Hepatocyte (in vitro differentiated cells): ENCODE data around the gene MGME1. TPM values are rescaled to one million over a fixed set of nuclear protein-coding genes. Genes with fewer than 3 reads are reported as not detected.

Experiments used
- DNase-seq: peaks from one replicate; pipeline ENCODE4 v3.0.0-alpha.2; 2016; ENCODE audit warnings: low spot score
- H2AFZ ChIP-seq: fragments of 200-600 bp; sonication (generic); 2 replicates; pipeline ENCODE4 v1.6.0; 2016; ENCODE audit warnings: antibody characterized with exemption, mild to moderate bottlenecking
- H3K27ac ChIP-seq: fragments of 200-600 bp; sonication (generic); 2 replicates; pipeline ENCODE4 v1.5.1; 2016; ENCODE audit warnings: mild to moderate bottlenecking
- H3K27me3 ChIP-seq: fragments of 200-600 bp; sonication (generic); 2 replicates; pipeline ENCODE4 v1.6.1; 2016
- H3K36me3 ChIP-seq: fragments of 200-600 bp; sonication (generic); replicated peaks from 2 replicates; pipeline ENCODE4 v1.5.1; 2016; ENCODE audit warnings: low read depth; ENCODE audit not compliant: insufficient read depth
- H3K4me1 ChIP-seq: fragments of 200-600 bp; sonication (generic); 2 replicates; pipeline ENCODE4 v1.5.1; 2016; ENCODE audit warnings: mild to moderate bottlenecking, moderate library complexity; ENCODE audit not compliant: insufficient read depth
- H3K4me2 ChIP-seq: fragments of 200-600 bp; sonication (generic); 2 replicates; pipeline ENCODE4 v1.6.0; 2016
- H3K4me3 ChIP-seq: fragments of 200-600 bp; sonication (generic); 2 replicates; pipeline ENCODE4 v1.5.1; 2016; ENCODE audit warnings: mild to moderate bottlenecking
- H3K79me2 ChIP-seq: fragments of 200-600 bp; sonication (generic); 2 replicates; pipeline ENCODE4 v1.6.0; 2017; ENCODE audit warnings: mild to moderate bottlenecking
- H3K9me2 ChIP-seq: fragments of 200-600 bp; sonication (generic); replicated peaks from 2 replicates; pipeline ENCODE4 v1.6.0; 2017; ENCODE audit warnings: mild to moderate bottlenecking; ENCODE audit not compliant: insufficient read depth
- H3K9me3 ChIP-seq: fragments of 200-600 bp; sonication (generic); 2 replicates; pipeline ENCODE4 v1.5.1; 2016; ENCODE audit warnings: low read depth, mild to moderate bottlenecking
- H4K20me1 ChIP-seq: fragments of 200-600 bp; sonication (generic); 2 replicates; pipeline ENCODE4 v1.6.0; 2016; ENCODE audit warnings: mild to moderate bottlenecking; ENCODE audit not compliant: insufficient read depth, poor library complexity, severe bottlenecking
- EZH2 ChIP-seq: fragments of 200-600 bp; sonication (generic); IDR thresholded peaks from 2 replicates; pipeline ENCODE4 v1.6.1; 2016; ENCODE audit warnings: antibody characterized with exemption, mild to moderate bottlenecking, borderline replicate concordance
- EZH2phosphoT487 ChIP-seq: fragments of 200-600 bp; sonication (generic); IDR thresholded peaks from one replicate; pipeline ENCODE4 v1.6.1; 2018; ENCODE audit warnings: antibody characterized with exemption, mild to moderate bottlenecking, low read depth, moderate library complexity; ENCODE audit not compliant: unreplicated experiment, severe bottlenecking
- WGBS: methylation state at CpG from one replicate; pipeline ENCODE4 v1.1.6; 2016; ENCODE audit warnings: low lambda C conversion rate; ENCODE audit errors: missing lambda C conversion rate; 5-methylcytosine and 5-hydroxymethylcytosine counted together
- polyA plus RNA-seq: library from polyadenylated mRNA; unstranded; fragments of >200 nt; fragmentation: Nextera tagmentation; extraction: Ambion mirVana; gene quantifications from 2 replicates; pipeline ENCODE4 v1.2.1, GENCODE V29; 2016
- total RNA-seq: library from RNA; depleted of rRNA; stranded (reverse); fragments of >200 nt; gene quantifications from 2 replicates; pipeline ENCODE4 v1.2.3, GENCODE V29; 2014
- TF ChIP-seq, protein P1 (sequence below): fragments of 200-600 bp; sonication (generic); IDR thresholded peaks from 2 replicates; pipeline ENCODE4 v1.5.1; 2016; ENCODE audit warnings: antibody characterized with exemption, mild to moderate bottlenecking; ENCODE audit not compliant: poor library complexity

The MGME1 gene
- total and polyA plus RNA-seq, 2 experiments from 2014 or later, result 15.7 to 17.9 TPM

DNA sequence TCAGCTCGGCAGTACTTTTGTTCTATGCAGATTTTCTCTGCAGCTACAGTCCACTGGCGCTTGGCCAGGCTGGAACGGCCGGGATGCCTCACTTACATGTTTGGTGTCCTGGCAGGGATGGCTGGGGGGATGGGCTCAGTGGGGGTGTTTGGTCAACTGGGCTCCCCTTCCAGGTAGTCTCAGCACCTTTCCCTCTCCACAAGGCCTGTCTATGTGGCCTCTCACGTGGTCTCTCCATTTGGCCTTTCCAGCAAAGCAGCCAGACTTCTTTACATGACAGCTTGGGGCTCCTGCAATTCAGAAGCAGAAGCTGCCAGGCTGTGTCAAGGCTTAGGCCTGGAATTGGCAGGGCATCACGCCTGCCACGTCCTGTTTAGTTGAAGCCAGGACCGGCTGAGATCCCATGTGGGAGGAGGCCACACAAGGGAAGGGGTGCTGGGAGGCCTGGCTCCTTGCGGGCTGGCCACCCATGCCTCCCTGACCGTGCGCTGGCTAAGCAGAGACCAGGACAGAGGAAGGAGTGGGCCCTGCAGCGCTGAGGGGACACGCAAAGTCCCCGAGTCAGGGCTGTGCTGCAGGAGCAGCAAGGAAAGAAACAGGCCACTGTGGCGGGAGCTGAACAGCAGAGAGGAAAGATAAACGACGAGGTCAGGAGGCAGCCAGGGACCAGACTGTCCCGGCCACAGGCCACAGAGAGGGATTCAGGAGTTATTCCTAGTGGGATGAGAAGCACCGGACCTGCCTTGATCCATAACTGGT, 38.9 kb downstream of the MGME1 start:
- H3K27ac ChIP-seq, result no peak overlapping the region
- H3K9me2 ChIP-seq, result no peaks in the 10 kb centered on the region
- TF ChIP-seq, protein P1, sequence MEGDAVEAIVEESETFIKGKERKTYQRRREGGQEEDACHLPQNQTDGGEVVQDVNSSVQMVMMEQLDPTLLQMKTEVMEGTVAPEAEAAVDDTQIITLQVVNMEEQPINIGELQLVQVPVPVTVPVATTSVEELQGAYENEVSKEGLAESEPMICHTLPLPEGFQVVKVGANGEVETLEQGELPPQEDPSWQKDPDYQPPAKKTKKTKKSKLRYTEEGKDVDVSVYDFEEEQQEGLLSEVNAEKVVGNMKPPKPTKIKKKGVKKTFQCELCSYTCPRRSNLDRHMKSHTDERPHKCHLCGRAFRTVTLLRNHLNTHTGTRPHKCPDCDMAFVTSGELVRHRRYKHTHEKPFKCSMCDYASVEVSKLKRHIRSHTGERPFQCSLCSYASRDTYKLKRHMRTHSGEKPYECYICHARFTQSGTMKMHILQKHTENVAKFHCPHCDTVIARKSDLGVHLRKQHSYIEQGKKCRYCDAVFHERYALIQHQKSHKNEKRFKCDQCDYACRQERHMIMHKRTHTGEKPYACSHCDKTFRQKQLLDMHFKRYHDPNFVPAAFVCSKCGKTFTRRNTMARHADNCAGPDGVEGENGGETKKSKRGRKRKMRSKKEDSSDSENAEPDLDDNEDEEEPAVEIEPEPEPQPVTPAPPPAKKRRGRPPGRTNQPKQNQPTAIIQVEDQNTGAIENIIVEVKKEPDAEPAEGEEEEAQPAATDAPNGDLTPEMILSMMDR, result no peak
- no peak for TF ChIP-seq EZH2phosphoT487
- no peak for TF ChIP-seq EZH2
- DNase-seq, result no peak
- H3K27me3 ChIP-seq, result no peaks in the 10 kb centered on the region
- H3K79me2 ChIP-seq, result no peaks in the 10 kb centered on the region
- H3K4me3 ChIP-seq, result no peak overlapping the region
- 74% methylated on average over 19 of the region's 19 CpGs for WGBS
- no peaks in the 10 kb centered on the region for H3K36me3 ChIP-seq
- H4K20me1 ChIP-seq, result no peaks in the 10 kb centered on the region
- no peak overlapping the region for H3K4me2 ChIP-seq
- peaks cover 41% of the 10 kb centered on the region for H3K4me1 ChIP-seq
- H3K9me3 ChIP-seq, result no peaks in the 10 kb centered on the region
- H2AFZ ChIP-seq, result no peak overlapping the region

DNA sequence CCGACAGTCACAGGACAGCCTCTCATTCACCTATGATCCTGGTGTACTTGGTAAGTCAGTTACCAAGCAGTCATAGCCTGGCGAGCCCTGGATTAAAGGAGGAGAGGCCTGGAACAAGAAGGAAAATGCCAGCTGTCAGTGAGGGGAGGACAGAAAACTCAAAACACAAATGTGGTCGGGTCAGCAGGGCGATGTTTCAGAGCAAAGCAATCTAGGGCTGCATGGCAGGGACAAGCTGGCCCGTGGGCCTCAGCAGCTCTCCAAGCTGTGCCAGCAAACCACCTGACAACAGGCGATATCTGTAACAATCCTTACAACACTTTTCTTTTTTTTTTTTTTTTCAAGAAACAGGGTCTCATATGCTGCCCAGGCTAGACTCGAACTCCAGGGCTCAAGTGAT, 40.3 kb downstream of the MGME1 start:
- H4K20me1 ChIP-seq, result no peaks in the 10 kb centered on the region
- no peaks in the 10 kb centered on the region for H3K27me3 ChIP-seq
- H3K9me3 ChIP-seq, result no peaks in the 10 kb centered on the region
- peaks cover 35% of the 10 kb centered on the region for H3K4me1 ChIP-seq
- no peak overlapping the region for H3K27ac ChIP-seq
- no peak overlapping the region for H2AFZ ChIP-seq
- no peaks in the 10 kb centered on the region for H3K79me2 ChIP-seq
- H3K4me3 ChIP-seq, result no peak overlapping the region
- no peaks in the 10 kb centered on the region for H3K36me3 ChIP-seq
- 90% methylated on average over 7 of the region's 7 CpGs for WGBS
- no peaks in the 10 kb centered on the region for H3K9me2 ChIP-seq
- H3K4me2 ChIP-seq, result no peak overlapping the region
- no peak for TF ChIP-seq EZH2
- no peak for TF ChIP-seq EZH2phosphoT487
- TF ChIP-seq, protein P1, result no peak
- DNase-seq, result no peak

GRCh38 chr20:18011482-18011881, 42.7 kb downstream of the MGME1 start:
- H2AFZ ChIP-seq, result no peak overlapping the region
- WGBS, result 86% methylated on average over 14 of the region's 14 CpGs
- no peaks in the 10 kb centered on the region for H4K20me1 ChIP-seq
- peaks cover 20% of the 10 kb centered on the region for H3K4me1 ChIP-seq
- H3K36me3 ChIP-seq, result no peaks in the 10 kb centered on the region
- no peaks in the 10 kb centered on the region for H3K27me3 ChIP-seq
- H3K9me3 ChIP-seq, result no peaks in the 10 kb centered on the region
- no peak for DNase-seq
- TF ChIP-seq, protein P1, result no peak
- no peak for TF ChIP-seq EZH2phosphoT487
- TF ChIP-seq EZH2, result no peak
- no peak overlapping the region for H3K4me2 ChIP-seq
- H3K4me3 ChIP-seq, result no peak overlapping the region
- H3K9me2 ChIP-seq, result no peaks in the 10 kb centered on the region
- H3K27ac ChIP-seq, result no peak overlapping the region
- no peaks in the 10 kb centered on the region for H3K79me2 ChIP-seq
